Measurements from ENCODE around the gene HEMGN. TPM values are rescaled to one million over a fixed set of nuclear protein-coding genes. Genes with fewer than 3 reads are reported as not detected.

The HEMGN gene
- total and polyA plus RNA-seq, 10 of the 15 experiments (the other 5 are each of a cell fraction or from before 2014, with no cell fraction given), result 0.03 to 0.28 (median 0.09) TPM; not detected in 4

DNA sequence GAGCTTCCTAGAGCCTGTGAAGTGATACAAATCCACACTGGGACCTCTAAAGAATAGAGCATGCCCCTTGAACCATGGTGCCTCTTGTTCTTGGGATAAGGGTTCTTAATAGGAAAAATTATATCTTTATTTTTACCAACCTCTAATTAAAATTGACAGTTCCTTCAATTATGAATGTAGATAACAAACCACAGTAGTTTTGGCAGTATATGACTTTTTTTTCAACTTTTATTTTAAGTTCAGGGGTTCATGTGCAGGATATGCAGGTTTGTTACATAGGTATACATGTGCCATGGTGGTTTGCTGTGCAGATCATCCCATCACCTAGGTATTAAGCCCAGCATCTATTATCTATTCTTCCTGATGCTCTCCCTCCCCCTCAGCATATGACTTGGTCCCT, 974 bp downstream of the HEMGN start (continued):
- TF ChIP-seq, protein P1, sequence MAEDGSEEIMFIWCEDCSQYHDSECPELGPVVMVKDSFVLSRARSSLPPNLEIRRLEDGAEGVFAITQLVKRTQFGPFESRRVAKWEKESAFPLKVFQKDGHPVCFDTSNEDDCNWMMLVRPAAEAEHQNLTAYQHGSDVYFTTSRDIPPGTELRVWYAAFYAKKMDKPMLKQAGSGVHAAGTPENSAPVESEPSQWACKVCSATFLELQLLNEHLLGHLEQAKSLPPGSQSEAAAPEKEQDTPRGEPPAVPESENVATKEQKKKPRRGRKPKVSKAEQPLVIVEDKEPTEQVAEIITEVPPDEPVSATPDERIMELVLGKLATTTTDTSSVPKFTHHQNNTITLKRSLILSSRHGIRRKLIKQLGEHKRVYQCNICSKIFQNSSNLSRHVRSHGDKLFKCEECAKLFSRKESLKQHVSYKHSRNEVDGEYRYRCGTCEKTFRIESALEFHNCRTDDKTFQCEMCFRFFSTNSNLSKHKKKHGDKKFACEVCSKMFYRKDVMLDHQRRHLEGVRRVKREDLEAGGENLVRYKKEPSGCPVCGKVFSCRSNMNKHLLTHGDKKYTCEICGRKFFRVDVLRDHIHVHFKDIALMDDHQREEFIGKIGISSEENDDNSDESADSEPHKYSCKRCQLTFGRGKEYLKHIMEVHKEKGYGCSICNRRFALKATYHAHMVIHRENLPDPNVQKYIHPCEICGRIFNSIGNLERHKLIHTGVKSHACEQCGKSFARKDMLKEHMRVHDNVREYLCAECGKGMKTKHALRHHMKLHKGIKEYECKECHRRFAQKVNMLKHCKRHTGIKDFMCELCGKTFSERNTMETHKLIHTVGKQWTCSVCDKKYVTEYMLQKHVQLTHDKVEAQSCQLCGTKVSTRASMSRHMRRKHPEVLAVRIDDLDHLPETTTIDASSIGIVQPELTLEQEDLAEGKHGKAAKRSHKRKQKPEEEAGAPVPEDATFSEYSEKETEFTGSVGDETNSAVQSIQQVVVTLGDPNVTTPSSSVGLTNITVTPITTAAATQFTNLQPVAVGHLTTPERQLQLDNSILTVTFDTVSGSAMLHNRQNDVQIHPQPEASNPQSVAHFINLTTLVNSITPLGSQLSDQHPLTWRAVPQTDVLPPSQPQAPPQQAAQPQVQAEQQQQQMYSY (CRISPR knock-in tag; IDR thresholded peaks at IDR 0.05), result no peak
- no peak for TF ChIP-seq HCFC1 (IDR thresholded peaks at IDR 0.05; ENCODE audit: low read length)

DNA sequence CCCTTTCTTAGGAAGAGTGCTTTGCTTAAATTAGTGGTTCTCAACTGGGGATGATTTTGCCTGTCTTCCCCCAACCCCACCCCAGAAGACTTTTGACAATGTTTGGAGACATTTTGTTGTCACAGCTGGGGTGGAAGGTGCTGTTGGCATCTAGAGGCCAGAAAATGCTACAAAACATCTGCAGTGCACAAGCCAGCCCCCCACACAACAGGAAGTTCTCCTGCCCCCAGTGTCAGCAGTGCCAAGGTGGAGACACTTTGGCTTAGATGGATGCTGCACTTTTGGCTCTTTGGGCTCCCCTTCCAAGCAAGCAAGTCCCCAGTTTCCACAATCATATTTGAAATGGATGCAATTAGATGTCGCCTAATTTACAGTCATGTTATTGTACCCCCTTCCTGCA, 2.7 kb downstream of the HEMGN start:
- no peak overlapping the region for H3K27ac ChIP-seq (ENCODE audit: control insufficient read depth, insufficient read depth)
- no peaks in the 10 kb centered on the region for H3K27me3 ChIP-seq (replicated peaks in 1 of 2; ENCODE audit: control insufficient read depth in 2 of 2, insufficient read depth in 2 of 2, low read length in 1 of 2)
- no peaks in the 10 kb centered on the region for H3K79me2 ChIP-seq (ENCODE audit: control insufficient read depth, insufficient read depth, low read length)
- FAIRE-seq, result no peak
- H3K4me2 ChIP-seq (ENCODE audit: control insufficient read depth, insufficient read depth), result no peak overlapping the region
- WGBS (ENCODE audit: insufficient coverage, insufficient replicate concordance, low lambda C conversion rate, missing lambda C conversion rate), result 92% methylated on average over 1 of the region's 1 CpG
- SMC1A ChIA-PET (ENCODE audit: uncharacterized antibody, unreplicated experiment), result interaction anchor here (1.1 to 2.3 kb wide), 3 partner anchors 12 to 47 kb away, joined by 3 to 9 read pairs (median 3); no protein-coding TSS in a partner anchor
- ATAC-seq, result no peak
- POLR2A ChIA-PET, result no interaction called here
- no peak overlapping the region for H3K9ac ChIP-seq (ENCODE audit: control insufficient read depth, insufficient read depth, low read length)
- in situ Hi-C loops (cut with MboI), result no loop called here
- intact Hi-C loops (cut with micrococcal nuclease; ENCODE audit: unreplicated experiment), result no loop called here
- no peaks in the 10 kb centered on the region for H4K20me1 ChIP-seq (ENCODE audit: control insufficient read depth, insufficient read depth)
- no peak for DNase-seq (ENCODE audit: low read depth, low spot score)
- RAD21 ChIA-PET (ENCODE audit: unreplicated experiment), result no interaction called here
- no peak overlapping the region for H2AFZ ChIP-seq (ENCODE audit: control insufficient read depth, low read depth, low read length)
- CTCF ChIA-PET, result interaction anchor here (1.0 to 3.0 kb wide), 3 partner anchors 9 to 34 kb away, joined by 3 to 21 read pairs (median 3); partner anchors contain the start of gene TRMO
- H3K36me3 ChIP-seq (ENCODE audit: control insufficient read depth in 2 of 2, insufficient read depth in 2 of 2, low read length in 1 of 2), result no peaks in the 10 kb centered on the region
- H3K4me1 ChIP-seq (ENCODE audit: control insufficient read depth, insufficient read depth, low read length), result peaks cover 7% of the 10 kb centered on the region; the same call in 1 of the 2 replicates
- no peaks in the 10 kb centered on the region for H3K9me3 ChIP-seq (replicated peaks; ENCODE audit: control insufficient read depth, insufficient read depth, low read length)
- H3K4me3 ChIP-seq, result no peak overlapping the region
- no TSS peak for BruUV-seq (replicated peaks)
- no peak for TF ChIP-seq CHD4 (IDR thresholded peaks at IDR 0.05)
- no peak for TF ChIP-seq JUND (IDR thresholded peaks at IDR 0.05; ENCODE audit: low read depth, low read length)
- TF ChIP-seq, protein P2, sequence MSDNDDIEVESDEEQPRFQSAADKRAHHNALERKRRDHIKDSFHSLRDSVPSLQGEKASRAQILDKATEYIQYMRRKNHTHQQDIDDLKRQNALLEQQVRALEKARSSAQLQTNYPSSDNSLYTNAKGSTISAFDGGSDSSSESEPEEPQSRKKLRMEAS (IDR thresholded peaks at IDR 0.05; ENCODE audit: low read depth, low read length), result no peak
- no peak for TF ChIP-seq GATAD2B (conservative IDR thresholded peaks at IDR 0.05; ENCODE audit: low read depth)
- no peak for TF ChIP-seq EGR1 (IDR thresholded peaks at IDR 0.05; ENCODE audit: borderline replicate concordance in 1 of 2, low read depth in 2 of 2, low read length in 2 of 2)
- TF ChIP-seq BCL11A (IDR thresholded peaks at IDR 0.05; ENCODE audit: low read depth, low read length), result no peak
- TF ChIP-seq GABPA (IDR thresholded peaks at IDR 0.05; ENCODE audit: low read depth), result no peak
- no peak for TF ChIP-seq POU2F2 (IDR thresholded peaks at IDR 0.05; ENCODE audit: borderline replicate concordance, low read depth, low read length)
- TF ChIP-seq PML (IDR thresholded peaks at IDR 0.05; ENCODE audit: low read length), result no peak
- TF ChIP-seq EED (IDR thresholded peaks at IDR 0.05; ENCODE audit: low read depth), result no peak
- no peak for TF ChIP-seq BHLHE40 (IDR thresholded peaks at IDR 0.05; ENCODE audit: borderline replicate concordance in 1 of 2, low read depth in 2 of 2, low read length in 1 of 2)
- TF ChIP-seq, protein P3, sequence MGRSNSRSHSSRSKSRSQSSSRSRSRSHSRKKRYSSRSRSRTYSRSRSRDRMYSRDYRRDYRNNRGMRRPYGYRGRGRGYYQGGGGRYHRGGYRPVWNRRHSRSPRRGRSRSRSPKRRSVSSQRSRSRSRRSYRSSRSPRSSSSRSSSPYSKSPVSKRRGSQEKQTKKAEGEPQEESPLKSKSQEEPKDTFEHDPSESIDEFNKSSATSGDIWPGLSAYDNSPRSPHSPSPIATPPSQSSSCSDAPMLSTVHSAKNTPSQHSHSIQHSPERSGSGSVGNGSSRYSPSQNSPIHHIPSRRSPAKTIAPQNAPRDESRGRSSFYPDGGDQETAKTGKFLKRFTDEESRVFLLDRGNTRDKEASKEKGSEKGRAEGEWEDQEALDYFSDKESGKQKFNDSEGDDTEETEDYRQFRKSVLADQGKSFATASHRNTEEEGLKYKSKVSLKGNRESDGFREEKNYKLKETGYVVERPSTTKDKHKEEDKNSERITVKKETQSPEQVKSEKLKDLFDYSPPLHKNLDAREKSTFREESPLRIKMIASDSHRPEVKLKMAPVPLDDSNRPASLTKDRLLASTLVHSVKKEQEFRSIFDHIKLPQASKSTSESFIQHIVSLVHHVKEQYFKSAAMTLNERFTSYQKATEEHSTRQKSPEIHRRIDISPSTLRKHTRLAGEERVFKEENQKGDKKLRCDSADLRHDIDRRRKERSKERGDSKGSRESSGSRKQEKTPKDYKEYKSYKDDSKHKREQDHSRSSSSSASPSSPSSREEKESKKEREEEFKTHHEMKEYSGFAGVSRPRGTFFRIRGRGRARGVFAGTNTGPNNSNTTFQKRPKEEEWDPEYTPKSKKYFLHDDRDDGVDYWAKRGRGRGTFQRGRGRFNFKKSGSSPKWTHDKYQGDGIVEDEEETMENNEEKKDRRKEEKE (IDR thresholded peaks at IDR 0.05), result no peak
- TF ChIP-seq CREM (IDR thresholded peaks at IDR 0.05; ENCODE audit: low read depth), result no peak
- TF ChIP-seq FOXK2 (IDR thresholded peaks at IDR 0.05), result no peak
- TF ChIP-seq CBX5 (IDR thresholded peaks at IDR 0.05; ENCODE audit: low read depth), result no peak
- no peak for TF ChIP-seq ZNF207 (IDR thresholded peaks at IDR 0.05; ENCODE audit: borderline replicate concordance)

Measured in GM12878 (cell line).